BJ (cell line): ENCODE measurements around the gene MBTPS1. TPM values are rescaled to one million over a fixed set of nuclear protein-coding genes. Genes with fewer than 3 reads are reported as not detected.

ENCODE experiments used
- CTCF ChIA-PET: fragments of 350-600 bp; formaldehyde crosslinking; extraction: SDS; loops from one replicate; lab custom pipeline; 2021; ENCODE audit warnings: antibody characterized with exemption, inconsistent platforms; lab: Yijun Ruan, JAX
- POLR2A ChIA-PET: fragments of 300-600 bp; sonication (Branson Sonifier 250); formaldehyde crosslinking; extraction: SDS; loops from one replicate; lab custom pipeline; 2021; ENCODE audit warnings: antibody characterized with exemption; lab: Charles Lee
- DNase-seq: peaks from one replicate; pipeline ENCODE4 v3.0.0-alpha.2; 2011; ENCODE audit warnings: low read depth
- H3K27me3 ChIP-seq: 2 replicates; pipeline ENCODE4 v1.6.0; 2011; ENCODE audit warnings: low read length; ENCODE audit not compliant: control insufficient read depth, insufficient read depth
- H3K36me3 ChIP-seq: 2 replicates; pipeline ENCODE4 v1.5.1; 2011; ENCODE audit warnings: low read length; ENCODE audit not compliant: control insufficient read depth, insufficient read depth
- H3K4me3 ChIP-seq: 2 replicates; pipeline ENCODE4 v1.5.1; 2011; ENCODE audit warnings: low read depth, mild to moderate bottlenecking, control low read depth, low read length
- CTCF ChIP-seq: IDR thresholded peaks from 2 replicates; pipeline ENCODE4 v1.5.1; 2011; ENCODE audit warnings: low read depth, mild to moderate bottlenecking, control low read depth, inconsistent platforms, low read length, moderate library complexity; ENCODE audit not compliant: insufficient read depth
- polyA plus RNA-seq: library from polyadenylated mRNA; depleted of rRNA; stranded (reverse); fragments of >200 nt; gene quantifications from 2 replicates; pipeline ENCODE4 v1.2.3, GENCODE V29; 2011

The MBTPS1 gene
- polyA plus RNA-seq, 1 experiment = 72.6 TPM

- TF ChIP-seq CTCF = no peak
- ChIA-PET POLR2A (no interaction called here), CTCF (interaction anchor here (0.8 to 2.4 kb wide), 2 partner anchors 10 to 49 kb away, joined by 3 to 14 read pairs; partner anchors contain the start of gene TAF1C)
- Histone ChIP-seq H3K36me3 (no peaks in the 10 kb centered on the region; the same call in 1 of the 2 replicates), H3K4me3 (no peak overlapping the region), H3K27me3 (no peaks in the 10 kb centered on the region)
- DNase-seq = no peak
Observed at GRCh38 chr16:84137769-84138357, 21.1 kb upstream of the MBTPS1 start.

GRCh38 chr16:84137287-84137686 lies 20.5 kb upstream of the MBTPS1 start:
- Histone ChIP-seq H3K36me3 (no peaks in the 10 kb centered on the region; the same call in 1 of the 2 replicates), H3K27me3 (no peaks in the 10 kb centered on the region), H3K4me3 (no peak overlapping the region)
- CTCF ChIA-PET = interaction anchor here (2.4 kb wide), 1 partner anchor 49 kb away, joined by 14 read pairs; the partner anchor contains the start of gene TAF1C
- POLR2A ChIA-PET = no interaction called here
- no peak for DNase-seq
- no peak for TF ChIP-seq CTCF

DNA sequence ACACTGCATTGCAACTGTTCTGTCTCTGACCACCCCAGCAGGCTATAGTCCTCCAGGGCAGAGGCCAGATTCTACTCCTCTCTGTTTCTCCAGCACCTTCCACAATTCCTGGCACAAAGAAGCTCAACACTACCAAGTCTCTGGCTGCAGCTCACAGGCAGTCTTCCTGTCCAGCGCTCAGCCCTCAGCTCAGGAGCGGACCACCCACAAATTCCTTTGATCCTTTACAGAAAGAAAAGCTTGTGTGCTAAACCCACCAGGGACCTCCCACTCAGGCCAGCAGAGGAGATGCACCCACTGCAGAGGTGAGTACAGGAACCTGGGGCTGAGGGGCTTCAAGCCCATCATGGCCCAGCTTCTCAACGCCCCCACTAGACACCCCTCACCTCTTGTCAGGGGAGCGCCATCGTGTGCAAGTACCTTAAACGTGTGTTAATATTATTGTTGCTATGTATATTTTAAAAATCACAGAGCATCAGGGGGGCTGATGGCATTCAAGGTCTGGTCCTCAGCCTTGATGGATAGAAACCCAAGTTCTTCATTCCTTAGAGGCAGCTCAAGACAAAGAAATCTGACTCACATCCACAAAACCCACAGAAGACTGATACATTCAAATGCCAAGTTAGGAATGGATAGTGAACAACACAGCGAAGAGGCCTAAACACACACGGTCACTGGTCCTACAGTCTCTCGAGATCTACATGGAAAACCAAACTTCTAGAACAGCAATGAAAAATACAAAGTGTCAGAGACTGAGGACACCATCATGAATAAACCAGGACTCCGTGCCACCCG lies 19.8 kb upstream of the MBTPS1 start:
- Histone ChIP-seq H3K4me3 (no peak overlapping the region), H3K27me3 (no peaks in the 10 kb centered on the region), H3K36me3 (no peaks in the 10 kb centered on the region; the same call in 1 of the 2 replicates)
- ChIA-PET CTCF (no interaction called here), POLR2A (no interaction called here)
- DNase-seq = no peak
- TF ChIP-seq CTCF = no peak

- Histone ChIP-seq H3K27me3 (no peaks in the 10 kb centered on the region), H3K4me3 (no peak overlapping the region), H3K36me3 (no peaks in the 10 kb centered on the region; the same call in none of the 2 replicates)
- no peak for TF ChIP-seq CTCF
- DNase-seq = no peak
- ChIA-PET CTCF (interaction anchor here (1.7 kb wide), 1 partner anchor 54 kb away, joined by 5 read pairs; the partner anchor contains the start of gene TAF1C), POLR2A (no interaction called here)
Observed at GRCh38 chr16:84132527-84133285, 16.0 kb upstream of the MBTPS1 start.
